CD4-positive, alpha-beta T cell treated with Interleukin-1 beta for 1 hour (primary cell): ENCODE data around the gene STAC.

ENCODE experiments used
- DNase-seq, 2 donors: peaks; one replicate each; pipeline ENCODE4 v3.0.0-alpha.2; 2020 to 2022

Gene STAC, protein sequence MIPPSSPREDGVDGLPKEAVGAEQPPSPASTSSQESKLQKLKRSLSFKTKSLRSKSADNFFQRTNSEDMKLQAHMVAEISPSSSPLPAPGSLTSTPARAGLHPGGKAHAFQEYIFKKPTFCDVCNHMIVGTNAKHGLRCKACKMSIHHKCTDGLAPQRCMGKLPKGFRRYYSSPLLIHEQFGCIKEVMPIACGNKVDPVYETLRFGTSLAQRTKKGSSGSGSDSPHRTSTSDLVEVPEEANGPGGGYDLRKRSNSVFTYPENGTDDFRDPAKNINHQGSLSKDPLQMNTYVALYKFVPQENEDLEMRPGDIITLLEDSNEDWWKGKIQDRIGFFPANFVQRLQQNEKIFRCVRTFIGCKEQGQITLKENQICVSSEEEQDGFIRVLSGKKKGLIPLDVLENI

DNA sequence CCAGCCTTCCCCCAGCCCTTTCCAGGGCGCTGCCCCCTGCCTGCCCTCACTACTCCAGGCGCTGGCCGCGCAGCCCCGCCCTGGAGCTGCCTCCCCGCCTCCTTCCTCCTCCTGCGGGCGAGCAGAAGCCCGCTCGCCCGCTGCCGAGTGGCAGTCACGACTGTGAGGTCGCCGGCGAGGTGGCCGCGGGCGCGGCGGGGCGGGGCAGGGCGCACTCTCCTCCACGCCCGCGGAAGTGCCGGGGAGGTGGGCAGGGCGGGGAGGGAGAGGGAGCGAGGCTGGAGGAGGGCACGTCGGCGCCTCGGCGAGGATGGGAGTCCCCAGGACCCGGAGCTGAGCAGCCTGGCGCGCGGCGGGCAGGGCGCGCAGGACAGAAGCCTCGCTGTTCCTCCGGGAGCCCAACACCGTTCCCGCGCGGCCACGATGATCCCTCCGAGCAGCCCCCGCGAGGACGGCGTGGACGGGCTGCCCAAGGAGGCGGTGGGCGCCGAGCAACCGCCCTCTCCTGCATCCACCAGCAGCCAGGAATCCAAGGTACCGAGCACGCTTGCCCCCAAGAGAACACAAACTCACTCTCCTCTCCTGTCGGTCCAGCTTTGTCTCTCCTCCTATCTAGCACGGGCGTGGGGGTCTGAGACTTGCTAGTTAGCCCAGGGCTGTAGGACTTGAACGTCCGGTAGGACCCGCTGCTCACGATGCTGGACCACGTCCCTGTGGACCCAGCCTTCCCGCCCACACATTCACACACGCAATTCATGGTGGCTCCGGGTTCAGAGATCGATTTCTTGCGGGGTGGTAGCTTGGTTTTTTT, at the start of gene STAC:
TSS of gene STAC (plus strand) at position 284 of the 811 bp plus-strand sequence. CDS start at position 424, 140 bp downstream.
- DNase-seq, result peak in 1 of 2 donors; percentile 11

GRCh38 chr3:36332139-36332538, 48.2 kb upstream of the STAC start:
- no peak for DNase-seq

- no peak for DNase-seq
Measured at GRCh38 chr3:36362216-36362615, 18.1 kb upstream of the STAC start.

DNA sequence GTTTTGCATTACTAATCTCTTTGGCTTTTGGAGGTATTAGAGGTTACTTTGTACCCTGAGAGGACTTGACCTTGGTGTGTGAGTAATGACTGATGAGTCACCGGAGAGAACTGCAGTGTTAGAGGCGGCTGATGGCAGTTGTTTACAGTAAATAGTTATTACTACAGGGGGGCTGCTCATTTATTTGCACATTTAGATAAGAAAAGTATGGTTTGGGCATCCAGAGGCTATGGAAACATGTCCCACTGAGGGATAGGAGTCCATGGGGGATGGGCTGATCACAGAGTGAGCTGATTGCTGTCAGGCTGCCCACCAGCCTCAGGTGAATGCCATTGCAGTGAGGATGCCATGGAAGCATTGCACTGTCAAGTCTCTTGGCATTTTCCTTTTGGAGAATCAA, 17.3 kb upstream of the STAC start:
- no peak for DNase-seq

DNA sequence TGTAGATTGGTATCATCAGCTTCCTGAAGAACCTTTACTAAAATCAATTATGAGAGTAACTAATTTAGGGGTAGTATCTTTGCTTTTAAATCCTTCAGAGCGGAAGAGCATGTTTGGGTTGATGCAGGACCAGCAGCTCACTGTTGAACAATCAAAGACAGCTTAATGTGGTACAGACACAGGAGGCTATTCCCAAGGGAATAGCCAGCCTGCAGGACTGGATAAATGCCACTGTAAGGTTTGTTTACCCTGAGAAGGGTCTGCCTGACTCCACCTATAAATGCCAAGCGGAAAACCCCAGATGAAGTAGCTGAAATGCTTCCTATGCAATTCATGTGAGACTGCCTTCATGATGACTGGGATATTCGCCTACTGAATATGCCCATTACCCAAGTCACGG, 16.0 kb upstream of the STAC start:
- DNase-seq, result no peak

GRCh38 chr3:36365829-36366228, 14.5 kb upstream of the STAC start:
- DNase-seq, result no peak

- no peak for DNase-seq
Measured at GRCh38 chr3:36366308-36366707, 14.0 kb upstream of the STAC start.

DNA sequence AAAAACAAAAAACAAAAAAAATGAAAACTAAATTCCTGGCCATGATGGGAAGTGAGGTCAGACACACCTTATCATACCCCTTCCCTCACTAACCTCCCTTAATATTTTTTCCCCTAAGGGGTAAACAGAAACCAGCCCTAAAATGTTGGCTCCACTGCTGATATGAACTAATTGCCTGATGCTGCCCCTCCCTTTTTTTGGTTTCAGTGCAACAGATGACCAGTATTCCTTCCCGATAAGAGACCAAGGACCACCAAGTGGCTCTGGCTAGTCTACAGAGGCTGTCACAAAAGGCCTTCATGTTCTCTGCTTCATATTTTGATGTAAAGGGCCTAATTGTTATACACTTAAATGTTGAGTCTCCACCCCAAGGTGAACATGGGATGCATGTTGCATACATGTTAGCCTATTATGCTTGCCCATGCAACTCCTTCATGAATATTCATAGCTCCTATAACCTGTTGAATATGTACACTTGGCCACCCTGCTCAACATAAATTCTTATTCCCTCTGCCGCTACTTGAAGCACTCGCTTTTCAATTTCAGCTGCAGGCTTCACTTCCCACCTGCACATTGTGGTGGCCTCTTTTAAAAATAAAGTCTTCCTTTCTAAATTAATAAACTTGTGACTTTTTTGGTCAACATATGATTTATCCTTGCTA, 12.3 kb upstream of the STAC start:
- DNase-seq, result no peak

DNA sequence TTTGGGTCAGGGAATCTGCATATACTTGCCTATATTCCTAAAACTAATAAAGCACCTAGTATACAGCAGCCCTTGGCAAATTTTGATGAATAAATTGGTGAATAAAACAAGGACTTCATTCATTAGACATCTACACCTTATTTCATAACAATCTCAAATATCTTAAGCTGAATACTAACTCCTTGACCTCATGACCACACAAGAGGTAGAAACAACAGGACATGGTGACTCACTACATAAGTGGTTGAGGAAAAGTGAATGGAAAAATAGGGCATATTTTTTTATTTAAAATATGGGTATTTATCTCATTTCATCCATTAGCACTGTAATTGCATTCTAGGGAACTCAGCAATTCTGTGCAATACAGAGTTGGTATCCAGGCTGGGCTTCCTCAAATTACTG, 7.8 kb upstream of the STAC start:
- DNase-seq, result no peak

DNA sequence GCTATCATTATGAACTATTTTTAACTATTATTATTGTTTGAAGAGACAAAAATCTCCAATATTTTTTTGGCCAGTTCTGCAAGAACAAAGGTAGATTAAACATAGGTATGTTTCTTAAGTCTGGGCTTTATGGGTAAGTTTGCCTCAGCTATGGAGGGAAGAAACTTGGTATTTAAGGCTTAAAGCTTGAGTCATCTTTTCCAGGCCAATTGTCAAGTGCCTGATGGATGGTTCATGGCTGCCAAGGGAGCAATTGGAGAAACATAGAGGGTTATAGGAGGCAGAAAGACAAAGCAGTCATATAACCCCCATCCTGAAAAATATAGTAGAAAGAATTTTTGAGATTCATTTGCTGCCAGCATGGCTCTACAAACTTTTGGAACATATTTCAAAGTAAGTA, 7.2 kb upstream of the STAC start:
- no peak for DNase-seq

- DNase-seq, result no peak
Measured at GRCh38 chr3:36373666-36374065, 6.6 kb upstream of the STAC start.

- DNase-seq, result no peak
Measured at GRCh38 chr3:36379872-36380220, 458 bp upstream of the STAC start.

GRCh38 chr3:36381311-36381956, 1.1 kb downstream of the STAC start:
- DNase-seq, result no peak

DNA sequence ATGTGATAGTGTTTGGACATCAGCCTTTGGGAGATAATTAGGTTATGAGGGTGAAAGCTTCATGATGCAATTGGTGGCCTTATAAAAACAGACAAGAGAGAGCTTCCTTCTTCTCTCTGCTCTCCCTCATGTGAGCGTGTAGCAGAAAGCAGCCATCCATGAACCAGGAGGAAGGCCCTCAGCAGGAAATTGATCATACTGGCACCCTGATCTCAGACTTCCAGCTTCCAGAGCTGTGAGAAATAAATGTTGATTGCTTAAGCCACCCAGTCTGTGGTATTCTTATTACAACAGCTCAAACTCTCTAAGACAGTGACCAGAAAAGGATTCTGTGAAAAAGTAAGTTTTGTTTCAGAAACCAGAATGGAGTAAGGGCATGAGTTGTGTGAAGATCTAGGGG, 13.3 kb downstream of the STAC start:
- no peak for DNase-seq

GRCh38 chr3:36394176-36394575, 13.9 kb downstream of the STAC start:
- no peak for DNase-seq

GRCh38 chr3:36397841-36398240, 17.5 kb downstream of the STAC start:
- DNase-seq, result no peak

DNA sequence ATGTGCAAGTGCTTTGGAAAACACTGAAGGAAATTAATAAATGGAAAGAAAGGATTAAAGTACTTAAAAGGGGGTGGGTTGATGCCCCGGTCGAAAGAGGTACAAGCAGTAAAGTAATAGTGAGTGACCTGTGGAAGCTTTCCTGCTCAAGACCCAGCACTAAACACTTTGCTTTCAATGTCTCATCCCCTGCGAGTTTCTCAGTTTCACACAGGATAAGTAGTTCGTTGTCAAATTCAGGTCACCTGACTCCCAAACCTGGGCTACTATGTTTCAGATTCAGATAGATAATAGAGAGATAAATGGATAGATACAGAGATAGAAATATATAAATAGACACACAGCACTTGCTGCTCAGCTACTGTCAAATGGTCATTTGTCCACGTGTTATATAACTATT, 19.6 kb downstream of the STAC start:
- DNase-seq, result no peak

- DNase-seq, result no peak
Measured at GRCh38 chr3:36401056-36401455, 20.8 kb downstream of the STAC start.

DNA sequence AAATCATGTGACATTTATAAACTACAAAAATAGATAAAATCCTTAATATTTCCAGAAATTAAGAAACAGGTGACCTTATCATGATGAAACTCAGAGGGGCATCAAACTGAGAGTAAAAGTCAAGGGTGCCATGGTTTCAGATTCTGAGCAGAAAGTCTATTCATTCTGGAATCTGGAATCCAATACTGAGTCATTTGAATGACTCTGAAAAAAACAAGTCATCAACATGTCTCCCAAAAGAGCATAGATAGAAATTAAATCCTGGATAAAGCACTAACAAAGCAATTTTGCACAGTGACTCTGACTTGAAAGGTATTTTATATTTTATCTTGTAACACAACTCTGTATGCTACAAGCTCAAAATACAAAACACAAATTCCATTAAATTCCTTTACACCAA, 23.4 kb downstream of the STAC start:
- DNase-seq, result no peak

- DNase-seq, result no peak
Measured at GRCh38 chr3:36405190-36405589, 24.9 kb downstream of the STAC start.

DNA sequence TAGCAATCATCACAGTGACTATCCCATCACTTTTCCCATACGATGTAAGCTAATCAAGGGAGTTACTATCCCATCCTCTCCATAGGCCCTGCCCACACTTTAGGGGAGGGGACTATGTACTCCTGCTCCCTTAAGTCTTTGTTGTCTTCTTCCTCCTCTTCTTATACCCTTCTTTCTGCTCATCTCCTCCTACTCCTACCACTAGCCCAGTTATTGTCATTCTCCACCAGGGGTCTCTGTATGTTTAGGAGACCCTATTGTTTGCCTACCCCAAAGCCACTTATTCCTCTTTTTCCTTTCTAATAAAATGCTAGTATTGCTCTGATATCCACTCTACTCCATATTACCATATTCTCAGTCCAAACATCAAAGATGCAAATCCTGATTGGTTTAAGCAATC, 27.8 kb downstream of the STAC start:
- no peak for DNase-seq

DNA sequence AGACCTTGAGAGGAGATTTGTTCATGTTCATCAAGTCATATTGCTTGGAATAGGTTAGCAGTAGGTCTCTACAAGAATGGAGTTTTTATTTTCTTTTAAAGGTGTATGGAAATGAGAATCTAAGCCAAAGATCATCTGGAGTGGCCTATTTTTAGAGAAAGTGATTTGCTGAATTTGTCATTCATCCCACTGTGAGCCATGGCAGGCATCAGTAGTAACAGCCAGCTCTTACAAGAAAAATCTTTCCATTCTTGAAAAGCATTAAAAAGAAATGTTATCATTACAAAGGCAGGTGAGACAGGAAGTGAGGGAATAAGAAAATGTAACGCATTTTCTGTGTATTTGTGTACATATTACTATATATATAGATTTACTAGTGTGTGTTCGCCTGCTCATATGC, 29.6 kb downstream of the STAC start:
- DNase-seq, result no peak

DNA sequence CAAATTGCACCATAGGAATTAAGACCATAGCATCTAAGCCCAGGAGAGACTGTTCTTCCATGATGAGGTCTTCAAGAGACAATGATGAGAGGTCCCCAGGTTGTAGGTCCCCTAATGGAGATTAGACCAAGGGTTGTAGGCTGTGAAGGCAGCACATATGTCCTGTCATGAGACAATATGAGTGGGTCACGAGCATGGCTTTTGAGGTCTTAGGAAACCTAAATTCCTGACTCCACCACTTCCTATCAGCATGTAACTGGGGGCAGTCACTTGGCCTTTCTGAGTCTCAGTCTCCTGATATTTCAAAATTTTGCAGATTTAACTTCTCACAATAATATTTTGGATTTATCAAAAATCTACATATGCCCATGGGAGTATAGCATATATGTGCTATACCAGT, 31.3 kb downstream of the STAC start:
- no peak for DNase-seq
